ENCODE results near the gene SOX21. TPM values are rescaled to one million over a fixed set of nuclear protein-coding genes. Genes with fewer than 3 reads are reported as not detected.

SOX21 gene
- polyA plus RNA-seq, 1 donor (not counting 4 experiments of a cell fraction or from before 2014, with no cell fraction given), result not detected

GRCh38 chr13:94708031-94708859, 4.1 kb downstream of the SOX21 start:
- dilution Hi-C loops (cut with MboI; ENCODE audit: extremely low pct_ligation_motif_present, low sequenced_read_pairs), result no loop called here

GRCh38 chr13:94707400-94708021, 4.8 kb downstream of the SOX21 start:
- peaks cover 12% of the 10 kb centered on the region for H3K4me1 ChIP-seq (ENCODE audit: control insufficient read depth, extremely low read depth, insufficient read depth, low read length)
- no peak overlapping the region for H2AFZ ChIP-seq (ENCODE audit: control insufficient read depth, low read length)
- dilution Hi-C loops (cut with MboI; ENCODE audit: extremely low pct_ligation_motif_present, low sequenced_read_pairs), result no loop called here

More at GRCh38 chr13:94708031-94708859, 4.1 kb downstream of the SOX21 start:
- Histone ChIP-seq H3K9me3 (ENCODE audit: control insufficient read depth, low read depth, low read length) (no peaks in the 10 kb centered on the region), H3K4me1 (ENCODE audit: control insufficient read depth, extremely low read depth, insufficient read depth, low read length) (peaks cover 12% of the 10 kb centered on the region), H3K79me2 (ENCODE audit: control insufficient read depth, insufficient read depth, low read length) (no peaks in the 10 kb centered on the region), H3K36me3 (ENCODE audit: control insufficient read depth in 2 of 2, extremely low read depth in 1 of 2, insufficient read depth in 2 of 2, low read length in 2 of 2) (no peaks in the 10 kb centered on the region), H4K20me1 (ENCODE audit: control insufficient read depth, extremely low read depth, insufficient read depth, low read length) (no peaks in the 10 kb centered on the region), H3K9me1 (ENCODE audit: control insufficient read depth, extremely low read depth, insufficient read depth, low read length) (no peaks in the 10 kb centered on the region), H3K4me3 (ENCODE audit: control insufficient read depth in 2 of 3, extremely low read depth in 1 of 3, insufficient read depth in 2 of 3, low read depth in 1 of 3, low read length in 3 of 3) (peak overlapping the region in 2 of 3 experiments; percentile 12 to 56), H2AFZ (ENCODE audit: control insufficient read depth, low read length) (no peak overlapping the region), H3K27me3 (ENCODE audit: control insufficient read depth, extremely low read depth, insufficient read depth, low read length) (peaks cover 60% of the 10 kb centered on the region), H3K9ac (ENCODE audit: control insufficient read depth, extremely low read depth, insufficient read depth, low read length) (no peak overlapping the region), H3K4me2 (ENCODE audit: control insufficient read depth, extremely low read depth, insufficient read depth, low read depth, low read length) (peak overlapping the region; percentile 52), H3K27ac (ENCODE audit: control insufficient read depth, insufficient read depth, low read length) (no peak overlapping the region)
- TF ChIP-seq CTCF (optimal IDR thresholded peaks at IDR 0.05 in 1 of 3, IDR thresholded peaks at IDR 0.05 in 1 of 3, conservative IDR thresholded peaks at IDR 0.05 in 1 of 3; ENCODE audit: extremely low read depth in 1 of 3, insufficient read depth in 2 of 3, low read length in 3 of 3) (no peak), EZH2 (IDR thresholded peaks at IDR 0.05; ENCODE audit: low read length) (no peak)
- no peak for FAIRE-seq
- no peak for DNase-seq (ENCODE audit: low read depth, low spot score)

More at GRCh38 chr13:94707400-94708021, 4.8 kb downstream of the SOX21 start:
- peaks cover 65% of the 10 kb centered on the region for H3K27me3 ChIP-seq (ENCODE audit: control insufficient read depth, extremely low read depth, insufficient read depth, low read length)
- no peak overlapping the region for H3K9ac ChIP-seq (ENCODE audit: control insufficient read depth, extremely low read depth, insufficient read depth, low read length)
- TF ChIP-seq EZH2 (IDR thresholded peaks at IDR 0.05; ENCODE audit: low read length) (peak; percentile 88), CTCF (optimal IDR thresholded peaks at IDR 0.05 in 1 of 3, IDR thresholded peaks at IDR 0.05 in 1 of 3, conservative IDR thresholded peaks at IDR 0.05 in 1 of 3; ENCODE audit: extremely low read depth in 1 of 3, insufficient read depth in 2 of 3, low read length in 3 of 3) (no peak)
- DNase-seq (ENCODE audit: low read depth, low spot score), result no peak
- no peaks in the 10 kb centered on the region for H4K20me1 ChIP-seq (ENCODE audit: control insufficient read depth, extremely low read depth, insufficient read depth, low read length)
- no peaks in the 10 kb centered on the region for H3K9me1 ChIP-seq (ENCODE audit: control insufficient read depth, extremely low read depth, insufficient read depth, low read length)
- H3K4me2 ChIP-seq (ENCODE audit: control insufficient read depth, extremely low read depth, insufficient read depth, low read depth, low read length), result peak overlapping the region; percentile 52
- no peak overlapping the region for H3K27ac ChIP-seq (ENCODE audit: control insufficient read depth, insufficient read depth, low read length)
- no peaks in the 10 kb centered on the region for H3K9me3 ChIP-seq (ENCODE audit: control insufficient read depth, low read depth, low read length)
- FAIRE-seq, result no peak
- H3K79me2 ChIP-seq (ENCODE audit: control insufficient read depth, insufficient read depth, low read length), result no peaks in the 10 kb centered on the region
- H3K36me3 ChIP-seq (ENCODE audit: control insufficient read depth in 2 of 2, extremely low read depth in 1 of 2, insufficient read depth in 2 of 2, low read length in 2 of 2), result no peaks in the 10 kb centered on the region
- peak overlapping the region in 2 of 3 experiments; percentile 12 to 56 for H3K4me3 ChIP-seq (ENCODE audit: control insufficient read depth in 2 of 3, extremely low read depth in 1 of 3, insufficient read depth in 2 of 3, low read depth in 1 of 3, low read length in 3 of 3)
